Transverse colon (tissue), 4 donors: Measurements from ENCODE around the gene SRP68.
"Not testable (repeated sequence)": the region's sequence is repeated elsewhere in the genome, so short reads cannot be mapped to it uniquely, and the experiment has no call there.

Experiments
- CTCF ChIP-seq, 5 experiments: fragments of 200-600 bp in 3 of 5; fragments of 450-650 bp in 2 of 5; sonication (generic) in 3 of 5; IDR thresholded peaks; 1 replicate in 2 of 5; 2 replicates in 3 of 5; pipeline ENCODE4 v1.5.1; 2016 to 2017; ENCODE audit warnings: antibody characterized with exemption in 5 of 5, inconsistent platforms in 3 of 5, mild to moderate bottlenecking in 2 of 5, moderate library complexity in 1 of 5
- EP300 ChIP-seq: sonication (generic); formaldehyde crosslinking; IDR thresholded peaks from one replicate; pipeline ENCODE4 v1.6.1; 2017; ENCODE audit warnings: antibody characterized with exemption, low read depth
- POLR2A ChIP-seq: fragments of 450-650 bp; IDR thresholded peaks from one replicate; pipeline ENCODE4 v1.6.1; 2016; ENCODE audit warnings: antibody characterized with exemption, mild to moderate bottlenecking, moderate library complexity
- POLR2AphosphoS5 ChIP-seq, 3 donors: sonication (generic); formaldehyde crosslinking; IDR thresholded peaks; one replicate each; pipeline ENCODE4 v1.6.1; 2016; ENCODE audit warnings: antibody characterized with exemption in 3 of 3

- not testable (repeated sequence) for TF ChIP-seq CTCF (IDR thresholded peaks at IDR 0.05); POLR2A; POLR2AphosphoS5 (IDR thresholded peaks at IDR 0.05); EP300
These were observed 27.8 kb downstream of the SRP68 start for GRCh38 chr17:76044475-76045007.
